ENCODE results near the gene ARHGAP23. TPM values are rescaled to one million over a fixed set of nuclear protein-coding genes. Genes with fewer than 3 reads are reported as not detected.
"Not testable (repeated sequence)": the region's sequence is repeated elsewhere in the genome, so short reads cannot be mapped to it uniquely, and the experiment has no call there.

Gene ARHGAP23
- total and polyA plus RNA-seq, 4 experiments from 2014 or later: 0.04 to 0.23 TPM; not detected in 2

- Mint-ChIP-seq H3K27ac (no peak overlapping the region), H3K9me3 (no peaks in the 10 kb centered on the region), H3K4me3 (no peak overlapping the region), H3K4me1 (no peaks in the 10 kb centered on the region), H3K27me3 (peaks cover 3 to 14% of the 10 kb centered on the region in 2 donors), H3K36me3 (no peaks in the 10 kb centered on the region)
- Histone ChIP-seq H3K27me3 (ENCODE audit: insufficient read depth, low read length) (no peaks in the 10 kb centered on the region), H3K4me1 (ENCODE audit: insufficient read depth, low read length) (no peaks in the 10 kb centered on the region), H3K27ac (ENCODE audit: low read depth, low read length) (no peak overlapping the region), H3K36me3 (ENCODE audit: insufficient read depth, low read length) (no peaks in the 10 kb centered on the region), H3K9me3 (ENCODE audit: control insufficient read depth in 1 of 2, low read length in 2 of 2) (no peaks in the 10 kb centered on the region), H3K4me3 (ENCODE audit: low read length in 2 of 2) (no peak overlapping the region)
- ChIA-PET CTCF (ENCODE audit: partially characterized antibody) (no interaction called here), POLR2A (ENCODE audit: partially characterized antibody) (no interaction called here)
- no peak for DNase-seq
- intact Hi-C loops (cut with micrococcal nuclease): no loop called here
Measured at GRCh38 chr17:38469875-38470274, 41.6 kb downstream of the ARHGAP23 start.

GRCh38 chr17:38471253-38471652 is 43.0 kb downstream of the ARHGAP23 start:
- H3K9me3 ChIP-seq (ENCODE audit: control insufficient read depth in 1 of 2, low read length in 2 of 2); POLR2A ChIA-PET (ENCODE audit: partially characterized antibody); intact Hi-C loops (cut with micrococcal nuclease); H3K36me3 Mint-ChIP-seq; H3K27ac Mint-ChIP-seq; H3K4me1 Mint-ChIP-seq; H3K36me3 ChIP-seq (ENCODE audit: insufficient read depth, low read length); CTCF ChIA-PET (ENCODE audit: partially characterized antibody); H3K4me1 ChIP-seq (ENCODE audit: insufficient read depth, low read length); DNase-seq; H3K9me3 Mint-ChIP-seq; H3K27ac ChIP-seq (ENCODE audit: low read depth, low read length); H3K4me3 Mint-ChIP-seq; H3K27me3 ChIP-seq (ENCODE audit: insufficient read depth, low read length); H3K4me3 ChIP-seq (ENCODE audit: low read length in 2 of 2): not testable (repeated sequence)
- peaks cover 3 to 14% of the 10 kb centered on the region in 2 donors for H3K27me3 Mint-ChIP-seq

GRCh38 chr17:38474666-38475065 is 46.4 kb downstream of the ARHGAP23 start:
- H3K4me1 Mint-ChIP-seq; H3K4me3 ChIP-seq (ENCODE audit: low read length in 2 of 2); H3K27me3 Mint-ChIP-seq; DNase-seq; H3K27ac Mint-ChIP-seq; H3K4me3 Mint-ChIP-seq; H3K9me3 ChIP-seq (ENCODE audit: control insufficient read depth in 1 of 2, low read length in 2 of 2); H3K27ac ChIP-seq (ENCODE audit: low read depth, low read length); H3K36me3 Mint-ChIP-seq; H3K36me3 ChIP-seq (ENCODE audit: insufficient read depth, low read length); H3K27me3 ChIP-seq (ENCODE audit: insufficient read depth, low read length); H3K4me1 ChIP-seq (ENCODE audit: insufficient read depth, low read length); POLR2A ChIA-PET (ENCODE audit: partially characterized antibody); intact Hi-C loops (cut with micrococcal nuclease); H3K9me3 Mint-ChIP-seq: not testable (repeated sequence)
- CTCF ChIA-PET (ENCODE audit: partially characterized antibody): interaction anchor here (1.0 kb wide), 1 partner anchor 51 kb away, joined by 3 read pairs; no protein-coding TSS in a partner anchor

- Mint-ChIP-seq H3K4me1 (no peaks in the 10 kb centered on the region), H3K27ac (peak overlapping the region in 1 of 7 donors; percentile 7), H3K9me3 (no peaks in the 10 kb centered on the region), H3K27me3 (peaks cover 0 to 2% of the 10 kb centered on the region in 2 donors), H3K36me3 (no peaks in the 10 kb centered on the region), H3K4me3 (no peak overlapping the region)
- ChIA-PET POLR2A (ENCODE audit: partially characterized antibody) (no interaction called here), CTCF (ENCODE audit: partially characterized antibody) (no interaction called here)
- Histone ChIP-seq H3K4me3 (ENCODE audit: low read length in 2 of 2) (no peak overlapping the region), H3K27ac (ENCODE audit: low read depth, low read length) (no peak overlapping the region), H3K36me3 (ENCODE audit: insufficient read depth, low read length) (no peaks in the 10 kb centered on the region), H3K27me3 (ENCODE audit: insufficient read depth, low read length) (no peaks in the 10 kb centered on the region), H3K4me1 (ENCODE audit: insufficient read depth, low read length) (no peaks in the 10 kb centered on the region), H3K9me3 (ENCODE audit: control insufficient read depth in 1 of 2, low read length in 2 of 2) (no peaks in the 10 kb centered on the region)
- DNase-seq: no peak
- intact Hi-C loops (cut with micrococcal nuclease): no loop called here
Measured at GRCh38 chr17:38476549-38476948, 48.3 kb downstream of the ARHGAP23 start.

GRCh38 chr17:38477417-38477816 is 49.2 kb downstream of the ARHGAP23 start:
- H3K4me1 Mint-ChIP-seq; DNase-seq; H3K27me3 ChIP-seq (ENCODE audit: insufficient read depth, low read length); H3K27ac Mint-ChIP-seq; H3K9me3 ChIP-seq (ENCODE audit: control insufficient read depth in 1 of 2, low read length in 2 of 2); H3K27me3 Mint-ChIP-seq; H3K9me3 Mint-ChIP-seq; H3K36me3 ChIP-seq (ENCODE audit: insufficient read depth, low read length); H3K4me3 Mint-ChIP-seq; intact Hi-C loops (cut with micrococcal nuclease); H3K4me3 ChIP-seq (ENCODE audit: low read length in 2 of 2); H3K27ac ChIP-seq (ENCODE audit: low read depth, low read length); POLR2A ChIA-PET (ENCODE audit: partially characterized antibody); H3K4me1 ChIP-seq (ENCODE audit: insufficient read depth, low read length); H3K36me3 Mint-ChIP-seq; CTCF ChIA-PET (ENCODE audit: partially characterized antibody): not testable (repeated sequence)

GRCh38 chr17:38477951-38478350 is 49.7 kb downstream of the ARHGAP23 start:
- POLR2A ChIA-PET (ENCODE audit: partially characterized antibody); H3K9me3 Mint-ChIP-seq: not testable (repeated sequence)

GRCh38 chr17:38478667-38479066 is 50.4 kb downstream of the ARHGAP23 start:
- H3K27ac Mint-ChIP-seq; H3K4me1 Mint-ChIP-seq; DNase-seq; H3K27ac ChIP-seq (ENCODE audit: low read depth, low read length); H3K4me3 Mint-ChIP-seq; H3K9me3 Mint-ChIP-seq; H3K36me3 ChIP-seq (ENCODE audit: insufficient read depth, low read length); CTCF ChIA-PET (ENCODE audit: partially characterized antibody); intact Hi-C loops (cut with micrococcal nuclease); POLR2A ChIA-PET (ENCODE audit: partially characterized antibody); H3K27me3 Mint-ChIP-seq; H3K4me1 ChIP-seq (ENCODE audit: insufficient read depth, low read length); H3K4me3 ChIP-seq (ENCODE audit: low read length in 2 of 2); H3K27me3 ChIP-seq (ENCODE audit: insufficient read depth, low read length); H3K9me3 ChIP-seq (ENCODE audit: control insufficient read depth in 1 of 2, low read length in 2 of 2); H3K36me3 Mint-ChIP-seq: not testable (repeated sequence)

More at GRCh38 chr17:38477951-38478350, 49.7 kb downstream of the ARHGAP23 start:
- H3K4me1 Mint-ChIP-seq; DNase-seq; H3K36me3 ChIP-seq (ENCODE audit: insufficient read depth, low read length); intact Hi-C loops (cut with micrococcal nuclease); H3K4me1 ChIP-seq (ENCODE audit: insufficient read depth, low read length); H3K27me3 Mint-ChIP-seq; H3K36me3 Mint-ChIP-seq; H3K4me3 ChIP-seq (ENCODE audit: low read length in 2 of 2); H3K27me3 ChIP-seq (ENCODE audit: insufficient read depth, low read length); H3K9me3 ChIP-seq (ENCODE audit: control insufficient read depth in 1 of 2, low read length in 2 of 2); CTCF ChIA-PET (ENCODE audit: partially characterized antibody); H3K4me3 Mint-ChIP-seq; H3K27ac ChIP-seq (ENCODE audit: low read depth, low read length); H3K27ac Mint-ChIP-seq: not testable (repeated sequence)

GRCh38 chr17:38482039-38482699 is 53.9 kb downstream of the ARHGAP23 start:
- H3K4me3 Mint-ChIP-seq; H3K27me3 Mint-ChIP-seq; H3K36me3 Mint-ChIP-seq; intact Hi-C loops (cut with micrococcal nuclease); H3K36me3 ChIP-seq (ENCODE audit: insufficient read depth, low read length); H3K4me1 ChIP-seq (ENCODE audit: insufficient read depth, low read length); CTCF ChIA-PET (ENCODE audit: partially characterized antibody); H3K27ac Mint-ChIP-seq; POLR2A ChIA-PET (ENCODE audit: partially characterized antibody); H3K27ac ChIP-seq (ENCODE audit: low read depth, low read length); DNase-seq; H3K4me3 ChIP-seq (ENCODE audit: low read length in 2 of 2); H3K9me3 ChIP-seq (ENCODE audit: control insufficient read depth in 1 of 2, low read length in 2 of 2); H3K9me3 Mint-ChIP-seq; H3K27me3 ChIP-seq (ENCODE audit: insufficient read depth, low read length): not testable (repeated sequence)
- peaks cover 4 to 13% (median 11%) of the 10 kb centered on the region in 4 donors for H3K4me1 Mint-ChIP-seq
